ENCODE results near the gene CCHCR1.
"Not testable (repeated sequence)": the region's sequence is repeated elsewhere in the genome, so short reads cannot be mapped to it uniquely, and the experiment has no call there.

The CCHCR1 gene, protein sequence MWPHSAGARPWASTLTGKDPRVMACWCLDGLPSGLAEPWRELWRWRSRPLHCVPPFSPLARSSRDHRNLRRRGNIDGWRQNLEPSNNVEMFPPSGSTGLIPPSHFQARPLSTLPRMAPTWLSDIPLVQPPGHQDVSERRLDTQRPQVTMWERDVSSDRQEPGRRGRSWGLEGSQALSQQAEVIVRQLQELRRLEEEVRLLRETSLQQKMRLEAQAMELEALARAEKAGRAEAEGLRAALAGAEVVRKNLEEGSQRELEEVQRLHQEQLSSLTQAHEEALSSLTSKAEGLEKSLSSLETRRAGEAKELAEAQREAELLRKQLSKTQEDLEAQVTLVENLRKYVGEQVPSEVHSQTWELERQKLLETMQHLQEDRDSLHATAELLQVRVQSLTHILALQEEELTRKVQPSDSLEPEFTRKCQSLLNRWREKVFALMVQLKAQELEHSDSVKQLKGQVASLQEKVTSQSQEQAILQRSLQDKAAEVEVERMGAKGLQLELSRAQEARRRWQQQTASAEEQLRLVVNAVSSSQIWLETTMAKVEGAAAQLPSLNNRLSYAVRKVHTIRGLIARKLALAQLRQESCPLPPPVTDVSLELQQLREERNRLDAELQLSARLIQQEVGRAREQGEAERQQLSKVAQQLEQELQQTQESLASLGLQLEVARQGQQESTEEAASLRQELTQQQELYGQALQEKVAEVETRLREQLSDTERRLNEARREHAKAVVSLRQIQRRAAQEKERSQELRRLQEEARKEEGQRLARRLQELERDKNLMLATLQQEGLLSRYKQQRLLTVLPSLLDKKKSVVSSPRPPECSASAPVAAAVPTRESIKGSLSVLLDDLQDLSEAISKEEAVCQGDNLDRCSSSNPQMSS

DNA sequence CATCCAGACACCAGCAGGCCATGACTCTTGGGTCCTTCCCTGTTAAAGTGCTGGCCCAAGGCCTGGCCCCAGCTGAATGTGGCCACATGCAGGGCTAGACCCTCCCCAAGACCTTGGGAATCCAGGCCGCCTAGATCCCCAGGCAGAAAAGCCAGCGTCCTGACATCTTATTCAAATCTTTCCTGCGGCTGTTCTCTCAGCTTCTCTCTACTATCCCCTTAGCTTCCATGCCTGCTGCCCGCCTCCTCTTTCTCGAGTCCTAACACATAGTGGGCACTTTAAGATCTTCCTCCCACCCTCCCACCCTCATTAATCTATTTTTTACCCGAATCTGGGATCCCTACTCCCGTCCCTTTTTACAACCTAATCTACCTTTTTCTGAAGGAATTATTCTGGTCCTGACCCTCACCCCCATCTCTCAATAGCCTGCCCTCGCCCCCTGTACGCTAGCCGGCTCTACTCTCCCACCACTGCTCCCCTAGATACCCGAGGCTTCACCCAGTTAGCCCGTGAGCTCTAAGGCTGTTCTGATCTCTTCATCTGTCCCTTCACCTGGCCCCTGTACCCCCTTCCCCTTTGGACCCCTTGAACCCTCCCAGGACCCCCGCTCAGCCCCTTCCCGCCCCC, at the start of gene CCHCR1:
Gene CCHCR1, minus strand, starts transcription at position 290 of the 627 bp plus-strand sequence. Its CDS starts 202 bp downstream, at position 88.
- DNase-seq (ENCODE audit: low read depth) = no peak

DNA sequence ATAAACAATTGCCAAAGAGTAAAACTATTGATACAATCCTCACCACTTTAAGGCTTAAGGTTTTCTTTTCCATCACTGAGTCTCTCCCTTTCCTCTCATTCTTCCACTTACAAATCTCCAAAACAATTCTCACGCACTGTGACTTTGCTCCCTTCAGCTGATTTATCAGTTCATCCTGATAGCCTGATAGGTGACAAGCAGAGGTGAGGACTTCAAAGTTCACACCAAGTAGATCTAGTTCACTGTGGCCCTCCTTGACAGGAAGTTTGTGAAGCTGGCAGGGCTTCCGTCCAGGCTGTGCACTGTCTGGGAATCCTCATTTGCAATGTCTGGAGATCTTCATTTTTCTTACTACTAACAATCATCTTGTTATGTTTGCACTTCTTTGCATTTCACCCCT, 48.0 kb upstream of the CCHCR1 start:
- DNase-seq (ENCODE audit: low read depth) = no peak

DNA sequence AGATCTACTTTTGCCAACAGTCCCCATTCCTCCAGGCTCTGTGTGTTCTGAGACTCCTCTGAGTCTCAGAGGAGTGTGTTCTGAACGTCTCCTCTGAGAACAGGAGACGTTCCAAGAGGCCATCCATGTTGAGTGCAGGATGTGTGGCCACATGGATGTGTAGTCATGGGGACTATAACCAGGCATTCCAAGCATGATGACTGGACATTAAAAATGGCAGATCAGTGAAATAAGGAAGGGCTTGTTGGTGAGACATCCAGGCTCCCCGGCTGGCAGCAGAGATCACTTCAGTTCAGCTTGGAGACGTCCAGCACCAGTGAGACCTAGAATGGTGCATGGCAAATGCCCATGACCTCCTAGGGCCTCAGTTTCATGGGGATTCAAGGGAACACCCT, 47.1 kb upstream of the CCHCR1 start:
- no peak for DNase-seq (ENCODE audit: low read depth)

DNA sequence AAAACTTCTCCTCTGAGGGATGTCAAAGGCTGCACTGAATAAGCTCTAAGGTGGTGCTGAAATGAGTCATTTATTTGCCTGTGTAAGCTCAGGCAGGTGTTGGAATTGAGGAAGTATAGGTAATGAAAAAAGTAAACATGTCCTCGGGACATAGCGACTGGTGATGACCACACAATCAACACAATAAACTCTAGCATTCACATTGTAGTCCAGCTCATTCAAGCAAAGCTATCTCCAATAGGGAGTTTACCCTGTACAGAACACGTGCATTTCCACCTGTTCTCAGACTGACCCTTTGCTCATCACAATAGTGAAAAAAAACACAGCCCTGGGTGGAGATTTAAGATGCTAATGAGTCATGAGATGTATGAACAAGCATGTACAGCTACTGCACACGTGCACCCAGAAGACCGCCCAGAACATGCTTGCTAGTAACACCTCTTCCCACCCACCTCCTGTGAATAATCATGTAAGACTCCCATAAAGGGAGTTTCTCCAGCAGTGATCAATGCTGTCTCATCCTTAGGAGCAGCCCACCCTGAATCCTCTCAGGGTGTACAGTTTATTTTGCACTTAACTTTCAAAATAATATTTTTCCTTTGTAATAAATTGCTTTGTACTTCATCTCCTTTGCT, 45.9 kb upstream of the CCHCR1 start:
- peak; percentile 32 for DNase-seq (ENCODE audit: low read depth)

DNA sequence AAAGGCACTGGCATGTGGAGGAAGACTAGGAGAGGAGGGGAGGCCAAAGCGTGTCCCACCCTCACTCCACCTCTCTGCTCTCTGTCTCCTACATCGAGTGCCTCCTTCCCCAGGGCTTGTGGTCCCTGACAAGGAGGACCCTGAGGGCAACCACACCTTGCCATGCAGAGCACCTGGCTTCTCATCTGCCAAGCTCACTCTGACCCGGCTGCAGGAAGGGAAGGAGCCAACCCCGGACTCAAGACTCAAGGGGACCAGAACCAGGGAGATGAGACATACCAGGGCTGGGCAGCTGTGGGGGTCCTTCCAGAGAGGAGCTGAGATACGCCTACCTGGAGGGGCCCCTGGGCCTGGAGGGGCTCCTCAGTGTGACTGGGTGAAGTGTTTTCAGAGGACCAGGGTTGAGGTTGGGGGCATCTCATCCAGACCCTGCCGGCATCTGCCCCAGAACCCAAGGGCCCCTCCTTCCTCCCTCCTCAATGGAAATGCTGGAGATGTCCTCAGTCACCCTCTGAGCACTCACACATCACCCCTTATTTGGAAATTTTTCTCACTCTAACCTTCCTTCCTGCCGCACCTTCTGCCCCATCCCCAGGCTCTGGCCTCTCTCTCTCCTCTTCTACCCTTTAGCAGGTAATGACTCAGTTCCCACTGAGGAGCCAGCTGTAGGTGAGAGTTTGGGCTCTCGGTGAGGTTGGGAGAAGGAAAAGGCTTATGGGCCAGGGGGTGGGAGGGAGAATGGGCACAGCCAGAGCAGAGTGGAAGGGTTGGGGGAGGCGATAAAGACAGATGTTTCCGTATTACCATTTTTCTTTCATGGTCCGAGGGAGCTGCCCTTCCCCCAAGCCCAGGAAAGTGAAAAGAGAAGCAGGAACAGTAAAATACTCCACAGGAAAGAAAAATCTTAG, 44.9 kb upstream of the CCHCR1 start:
- DNase-seq (ENCODE audit: low read depth) = no peak

DNA sequence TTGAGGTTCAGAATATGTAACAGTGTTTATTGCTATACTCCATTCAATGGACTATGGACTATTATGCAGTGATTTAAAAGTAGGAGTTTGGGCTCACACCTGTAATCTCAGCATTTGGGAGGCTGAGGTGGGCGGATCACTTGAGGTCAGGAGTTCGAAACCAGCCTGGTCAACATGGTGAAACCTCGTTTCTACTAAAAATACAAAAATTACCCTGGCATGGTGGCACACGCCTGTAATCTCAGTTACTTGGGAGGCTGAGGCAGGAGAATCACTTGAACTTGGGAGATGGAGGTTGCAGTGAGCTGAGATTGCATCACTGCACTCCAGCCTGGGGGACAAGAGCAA, 41.5 kb upstream of the CCHCR1 start:
- not testable (repeated sequence) for DNase-seq (ENCODE audit: low read depth)

DNA sequence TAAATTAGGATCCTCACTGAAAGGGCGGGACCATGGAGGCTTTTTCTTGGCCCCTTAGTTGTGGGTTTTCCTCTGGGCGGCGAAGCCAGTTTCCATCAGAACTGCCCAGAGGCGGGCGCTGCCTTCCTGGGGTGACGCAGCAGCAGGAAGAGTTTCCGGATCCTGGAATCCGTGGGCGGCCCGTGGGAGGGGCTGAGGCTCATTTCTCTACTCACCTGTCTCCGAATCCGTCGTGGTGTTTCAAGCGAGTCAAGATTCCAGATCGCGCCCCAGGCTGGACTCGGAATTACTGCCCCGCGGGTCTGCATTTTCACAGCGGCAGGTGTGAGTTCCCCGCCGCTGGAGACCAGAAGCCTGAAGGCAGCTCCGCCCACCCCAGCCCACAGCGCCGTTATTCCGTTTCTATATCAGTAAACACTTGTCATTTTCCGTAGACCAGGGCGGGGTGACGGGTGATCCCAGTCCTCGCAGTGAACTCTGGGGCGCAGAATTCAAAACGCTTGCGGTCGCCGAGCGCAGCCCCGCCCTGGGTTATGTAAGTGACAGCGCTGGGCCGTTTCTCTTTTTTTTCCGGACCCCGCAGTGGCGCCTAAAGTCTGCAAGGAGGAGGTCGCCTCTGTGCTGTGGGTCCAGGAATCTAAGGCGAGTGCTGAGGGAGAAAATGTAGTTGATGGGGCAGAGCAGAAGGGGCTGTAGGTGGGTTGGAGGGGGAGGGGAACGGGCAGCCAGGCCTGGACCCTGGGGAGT, 40.1 kb upstream of the CCHCR1 start:
- peak; percentile 91 for DNase-seq (ENCODE audit: low read depth)

DNA sequence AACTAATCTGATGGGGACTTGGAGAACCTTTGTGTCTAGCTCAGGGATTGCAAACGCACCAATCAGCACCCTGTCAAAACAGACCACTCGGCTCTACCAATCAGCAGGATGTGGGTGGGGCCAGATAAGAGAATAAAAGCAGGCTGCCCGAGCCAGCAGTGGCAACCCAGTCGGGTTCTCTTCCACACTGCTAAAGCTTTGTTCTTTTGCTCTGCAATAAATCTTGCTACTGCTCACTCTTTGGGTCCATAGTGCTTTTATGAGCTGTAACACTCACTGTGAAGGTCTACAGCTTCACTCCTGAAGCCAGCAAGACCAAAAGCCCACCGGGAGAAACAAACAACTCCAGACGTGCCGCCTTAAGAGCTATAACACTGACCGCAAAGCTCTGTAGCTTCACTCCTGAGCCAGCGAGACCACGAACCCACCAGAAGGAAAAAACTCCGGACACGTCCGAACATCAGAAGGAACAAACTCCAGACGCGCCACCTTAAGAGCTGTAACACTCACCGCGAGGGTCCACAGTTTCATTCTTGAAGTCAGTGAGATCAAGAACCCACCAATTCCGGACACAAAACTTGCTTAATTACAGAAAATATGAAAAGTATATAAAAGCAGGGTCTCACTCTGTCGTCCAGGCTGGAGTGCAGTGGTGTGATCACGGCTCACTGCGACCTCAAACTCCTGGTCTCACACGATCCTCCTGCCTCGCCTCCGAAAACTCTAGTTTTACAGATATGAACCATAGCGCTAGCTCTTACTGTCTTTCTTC, 38.8 kb upstream of the CCHCR1 start:
- DNase-seq (ENCODE audit: low read depth) = not testable (repeated sequence)

DNA sequence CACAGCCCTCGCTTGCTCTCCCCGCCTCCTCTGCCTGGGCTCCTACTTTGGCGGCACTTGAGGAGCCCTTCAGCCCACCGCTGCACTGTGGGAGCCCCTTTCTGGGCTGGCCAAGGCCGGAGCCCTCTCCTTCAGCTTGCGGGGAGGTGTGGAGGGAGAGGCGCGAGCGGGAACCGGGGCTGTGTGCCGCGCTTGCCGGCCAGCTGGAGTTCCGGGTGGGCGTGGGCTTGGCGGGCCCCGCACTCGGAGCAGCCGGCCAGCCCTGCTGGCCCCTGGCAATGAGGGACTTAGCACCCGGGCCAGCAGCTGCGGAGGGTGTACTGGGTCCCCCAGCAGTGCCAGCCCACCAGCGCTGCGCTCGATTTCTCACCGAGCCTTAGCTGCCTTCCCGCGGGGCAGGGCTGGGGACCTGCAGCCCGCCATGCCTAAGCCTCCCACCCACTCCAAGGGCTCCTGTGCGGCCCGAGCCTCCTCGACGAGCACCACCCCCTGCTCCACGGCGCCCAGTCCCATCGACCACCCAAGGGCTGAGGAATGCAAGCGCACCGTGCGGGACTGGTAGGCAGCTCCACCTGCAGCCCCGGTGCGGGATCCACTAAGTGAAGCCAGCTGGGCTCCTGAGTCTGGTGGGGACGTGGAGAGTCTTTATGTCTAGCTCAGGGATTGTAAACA, 37.8 kb upstream of the CCHCR1 start:
- not testable (repeated sequence) for DNase-seq (ENCODE audit: low read depth)

DNA sequence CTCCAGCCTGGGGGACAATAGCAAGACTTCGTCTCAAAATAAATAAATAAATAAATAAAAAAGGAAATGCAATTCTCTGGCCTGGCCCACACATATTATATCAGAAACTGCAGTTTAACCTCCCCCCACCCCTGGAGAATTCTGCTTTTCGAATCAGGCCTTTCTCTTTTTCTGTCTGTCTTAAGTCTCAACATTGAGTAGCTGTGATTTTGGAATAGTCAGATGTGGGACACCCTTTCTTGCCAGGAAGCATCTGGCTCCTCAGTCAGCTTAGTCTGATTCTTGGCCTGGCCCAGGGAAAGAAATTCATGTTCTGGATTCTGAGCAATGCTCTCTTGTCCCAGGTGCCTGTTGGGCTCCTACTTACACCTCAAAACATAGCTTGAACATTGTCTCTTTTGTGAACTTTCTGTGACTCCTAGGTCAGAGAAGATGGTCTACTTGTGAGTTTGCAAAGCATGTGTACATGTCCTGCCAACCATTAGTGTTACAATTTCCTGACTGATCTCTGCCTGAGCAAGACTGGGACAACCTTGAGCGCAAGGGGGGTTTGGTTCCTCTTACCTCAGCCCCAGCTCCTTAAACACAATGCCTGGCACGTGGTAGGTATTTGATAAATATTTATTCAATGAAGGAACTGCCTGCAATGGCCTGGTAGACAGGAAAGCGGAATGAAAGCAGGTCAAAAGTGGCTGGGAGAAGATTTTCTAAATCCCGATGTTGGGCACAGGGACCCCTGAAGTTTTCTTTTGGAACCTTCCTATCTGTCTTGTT, 36.6 kb upstream of the CCHCR1 start:
- DNase-seq (ENCODE audit: low read depth) = no peak

DNA sequence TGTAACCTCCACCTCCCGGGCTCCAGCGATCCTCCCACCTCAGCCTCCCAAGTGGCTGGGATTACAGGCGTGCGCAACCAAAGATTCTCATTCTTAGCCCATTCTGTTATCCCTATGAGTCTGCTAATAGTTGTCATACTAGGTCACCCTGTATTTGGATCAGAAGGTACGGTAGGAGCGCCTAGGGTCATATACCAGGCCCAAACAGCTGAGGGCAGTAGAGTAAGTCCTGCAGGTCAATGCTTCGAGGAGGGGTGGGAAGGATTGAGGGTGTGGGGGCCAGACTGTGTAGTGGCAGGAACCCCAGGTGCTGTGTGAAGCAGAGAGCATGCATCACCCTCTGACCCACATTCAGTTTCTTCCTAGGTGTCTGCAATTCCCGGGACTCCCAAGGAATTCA, 35.6 kb upstream of the CCHCR1 start:
- no peak for DNase-seq (ENCODE audit: low read depth)

DNA sequence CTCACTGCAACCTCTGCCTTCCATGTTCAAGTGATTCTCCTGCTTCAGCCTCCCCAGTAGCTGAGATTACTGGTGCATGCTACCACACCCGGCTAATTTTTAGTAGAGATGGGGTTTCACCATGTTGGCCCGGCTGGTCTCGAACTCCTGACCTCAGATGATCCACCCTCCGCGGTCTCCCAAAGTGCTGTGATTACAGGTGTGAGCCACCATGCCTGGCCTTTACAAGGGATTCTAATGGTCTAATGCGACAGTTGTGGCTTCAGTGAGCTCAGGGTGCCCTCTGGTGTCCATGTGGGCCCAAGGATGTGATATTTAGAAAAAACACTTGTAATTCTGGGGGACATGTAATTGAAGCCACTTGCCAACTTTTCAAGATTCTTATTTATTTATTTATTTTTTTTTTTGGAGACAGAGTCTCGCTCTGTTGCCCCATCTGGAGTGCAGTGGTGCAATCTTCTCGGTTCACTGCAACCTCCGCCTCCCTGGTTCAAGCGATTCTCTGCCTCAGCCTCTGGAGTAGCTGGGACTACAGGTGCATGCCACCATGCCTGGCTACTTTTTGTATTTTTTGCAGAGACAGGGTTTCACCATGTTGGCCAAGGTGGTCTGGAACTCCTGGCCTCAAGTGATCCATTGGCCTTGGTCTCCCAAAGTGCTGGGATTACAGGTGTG, 35.0 kb upstream of the CCHCR1 start:
- peak; percentile 26 for DNase-seq (ENCODE audit: low read depth)

DNA sequence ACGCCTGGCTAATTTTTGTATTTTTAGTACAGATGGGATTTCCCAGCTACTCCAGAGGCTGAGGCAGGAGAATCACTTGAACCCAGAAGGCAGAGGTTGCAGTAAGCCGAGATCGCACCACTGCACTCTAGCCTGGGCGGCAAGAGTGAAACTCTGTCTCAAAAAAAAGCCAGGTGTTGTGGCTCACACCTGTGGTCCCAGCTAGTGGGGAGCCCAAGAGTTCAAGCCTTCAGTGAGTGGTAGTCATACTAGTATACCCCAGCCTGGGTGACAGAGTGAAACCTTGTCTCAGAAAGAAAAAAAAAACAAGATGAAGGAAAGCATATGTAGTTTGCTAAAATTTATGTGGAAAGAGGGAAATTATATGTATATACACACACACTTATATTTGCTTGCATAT, 32.9 kb upstream of the CCHCR1 start:
- DNase-seq (ENCODE audit: low read depth) = no peak

DNA sequence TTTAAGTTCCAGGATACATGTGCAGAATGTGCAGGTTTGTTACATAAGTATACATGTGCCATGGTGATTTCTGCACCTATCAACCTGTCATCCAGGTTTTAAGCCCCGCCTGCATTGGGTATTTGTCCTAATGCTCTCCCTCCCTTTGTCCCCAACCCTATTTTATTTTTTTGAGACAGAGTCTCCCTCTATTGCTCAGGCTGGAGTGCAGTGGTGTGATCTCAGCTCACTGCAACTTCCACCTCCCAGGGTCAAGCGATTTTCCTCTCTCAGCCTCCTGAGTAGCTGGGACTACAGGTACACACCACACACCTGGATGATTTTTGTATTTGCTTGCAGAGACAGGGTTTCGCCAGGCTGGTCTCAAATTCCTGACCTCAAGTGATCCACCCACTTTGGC, 31.6 kb upstream of the CCHCR1 start:
- DNase-seq (ENCODE audit: low read depth) = not testable (repeated sequence)

DNA sequence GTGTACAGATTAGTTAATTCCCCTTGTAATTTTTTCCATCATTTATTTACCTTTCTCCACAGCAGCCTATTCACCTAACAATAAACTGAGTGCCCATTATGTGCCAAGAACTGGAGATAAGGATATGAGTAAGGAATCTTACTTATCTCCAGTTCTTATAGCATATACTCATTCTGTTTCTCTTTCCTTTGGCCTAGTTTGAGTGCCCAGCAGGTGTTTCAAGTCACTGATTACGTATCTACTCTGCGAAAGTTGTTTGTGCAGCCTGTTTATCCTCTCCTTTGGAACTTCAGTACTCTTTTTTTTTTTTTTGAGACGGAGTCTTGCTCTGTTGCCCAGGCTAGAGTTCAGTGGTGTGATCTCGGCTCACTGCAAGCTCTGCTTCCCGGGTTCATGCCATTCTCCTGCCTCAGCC, 30.2 kb upstream of the CCHCR1 start:
- no peak for DNase-seq (ENCODE audit: low read depth)

DNA sequence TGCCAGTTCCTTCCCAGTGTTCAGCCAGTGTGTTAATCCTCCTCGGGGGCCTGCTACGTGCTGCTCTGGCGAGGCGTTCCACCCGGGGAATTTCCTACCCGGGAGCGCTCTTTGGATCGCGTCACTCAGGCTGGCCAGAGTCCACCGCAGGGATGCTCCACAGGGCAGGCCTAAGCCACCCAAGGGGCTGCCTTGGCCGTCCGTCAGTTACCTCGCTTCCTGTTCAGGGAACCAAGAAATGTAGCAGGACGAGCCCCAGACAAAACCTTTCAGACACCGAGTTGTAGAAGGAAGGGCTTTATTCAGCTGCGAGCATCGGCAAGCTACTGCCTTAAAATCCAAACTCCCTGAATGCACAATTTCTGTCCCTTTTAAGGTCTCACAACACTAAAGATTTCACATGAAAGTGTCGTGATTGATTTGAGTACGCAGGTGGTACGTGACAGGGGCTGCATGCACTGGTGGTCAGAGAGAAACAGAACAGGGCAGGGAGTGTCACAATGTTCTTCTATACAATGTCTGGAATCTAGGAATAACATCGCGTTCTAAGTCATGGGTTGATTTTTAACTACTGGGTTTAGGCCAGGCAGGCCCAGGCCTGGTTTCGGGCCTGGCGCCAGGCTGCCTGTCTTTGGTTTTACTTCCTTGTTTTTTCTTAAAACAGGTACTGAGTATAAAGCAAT, 28.6 kb upstream of the CCHCR1 start:
- no peak for DNase-seq (ENCODE audit: low read depth)

DNA sequence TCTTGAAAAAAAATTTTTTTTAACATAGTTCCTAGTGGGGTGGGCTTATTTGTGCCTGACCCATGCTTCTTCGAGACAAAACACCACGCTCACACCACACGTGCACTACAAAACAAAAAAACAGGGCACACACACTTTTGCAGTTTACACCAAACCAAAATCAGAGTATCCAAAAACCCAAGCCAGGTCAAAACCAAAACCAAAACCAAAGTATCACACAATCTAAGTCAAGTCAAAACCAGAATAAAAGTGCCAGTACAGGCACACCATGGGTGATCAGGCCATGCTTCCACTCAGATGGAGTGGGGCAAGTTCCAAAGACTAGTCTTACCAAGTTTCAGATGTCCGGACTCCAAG, 28.1 kb upstream of the CCHCR1 start:
- not testable (repeated sequence) for DNase-seq (ENCODE audit: low read depth)
